Measurements from ENCODE around the gene USP17L11. TPM values are rescaled to one million over a fixed set of nuclear protein-coding genes. Genes with fewer than 3 reads are reported as not detected.
"Not testable (repeated sequence)": the region's sequence is repeated elsewhere in the genome, so short reads cannot be mapped to it uniquely, and the experiment has no call there.

USP17L11 gene
- total and polyA plus RNA-seq, 2 donors (not counting 1 experiment from before 2014, with no cell fraction given), result not detected

- H3K79me2 ChIP-seq (ENCODE audit: control insufficient read depth, insufficient read depth, low read length); H3K27me3 Mint-ChIP-seq; H3K9ac ChIP-seq (ENCODE audit: low read length); H2AFZ ChIP-seq (ENCODE audit: insufficient read depth, low read depth, low read length, poor library complexity, severe bottlenecking); DNase-seq; H3K36me3 ChIP-seq (replicated peaks in 1 of 2; ENCODE audit: control extremely low read depth in 1 of 2, control insufficient read depth in 1 of 2, extremely low read depth in 1 of 2, insufficient read depth in 2 of 2, low read length in 1 of 2); H3K4me3 Mint-ChIP-seq; POLR2A ChIA-PET; H3K4me3 ChIP-seq (ENCODE audit: control extremely low read depth in 1 of 5, extremely low read depth in 1 of 5, insufficient read depth in 1 of 5, low read depth in 2 of 5, low read length in 4 of 5); H3K4me1 ChIP-seq (ENCODE audit: control insufficient read depth in 2 of 2, insufficient read depth in 2 of 2, low read length in 2 of 2); H3K27ac ChIP-seq (ENCODE audit: low read length in 2 of 2); H3K4me1 Mint-ChIP-seq; CTCF ChIA-PET; H3K27ac Mint-ChIP-seq; H3K9me3 Mint-ChIP-seq (ENCODE audit: insufficient read depth); H3K27me3 ChIP-seq (replicated peaks in 1 of 4; ENCODE audit: control extremely low read depth in 1 of 4, control insufficient read depth in 3 of 4, insufficient read depth in 4 of 4, low read length in 3 of 4); intact Hi-C loops (cut with micrococcal nuclease); ATAC-seq (ENCODE audit: low read depth); H4K20me1 ChIP-seq (ENCODE audit: control insufficient read depth, insufficient read depth, low read length, poor library complexity, severe bottlenecking); H3K4me2 ChIP-seq (replicated peaks; ENCODE audit: low read depth, low read length, poor library complexity, severe bottlenecking); H3K9me3 ChIP-seq (ENCODE audit: control extremely low read depth in 1 of 3, control insufficient read depth in 2 of 3, insufficient read depth in 1 of 3, low read length in 2 of 3): not testable (repeated sequence)
- WGBS (ENCODE audit: insufficient coverage), result no CpG with 5 or more reads among the region's 8 CpGs
Measured at GRCh38 chr4:9230249-9230648, 15.0 kb downstream of the USP17L11 start.

GRCh38 chr4:9234085-9234484, 18.9 kb downstream of the USP17L11 start, which contains the start of gene USP17L15:
USP17L15 (plus strand) TSS chr4:9234385; CDS start chr4:9234385, 0 bp downstream.
- H3K27me3 Mint-ChIP-seq; H3K36me3 ChIP-seq (replicated peaks in 1 of 2; ENCODE audit: control extremely low read depth in 1 of 2, control insufficient read depth in 1 of 2, extremely low read depth in 1 of 2, insufficient read depth in 2 of 2, low read length in 1 of 2); H3K9ac ChIP-seq (ENCODE audit: low read length); POLR2A ChIA-PET; intact Hi-C loops (cut with micrococcal nuclease); H3K4me1 Mint-ChIP-seq; H3K4me1 ChIP-seq (ENCODE audit: control insufficient read depth in 2 of 2, insufficient read depth in 2 of 2, low read length in 2 of 2); H3K9me3 ChIP-seq (ENCODE audit: control extremely low read depth in 1 of 3, control insufficient read depth in 2 of 3, insufficient read depth in 1 of 3, low read length in 2 of 3); H3K4me3 ChIP-seq (ENCODE audit: control extremely low read depth in 1 of 5, extremely low read depth in 1 of 5, insufficient read depth in 1 of 5, low read depth in 2 of 5, low read length in 4 of 5); ATAC-seq (ENCODE audit: low read depth); DNase-seq; H3K4me2 ChIP-seq (replicated peaks; ENCODE audit: low read depth, low read length, poor library complexity, severe bottlenecking); H4K20me1 ChIP-seq (ENCODE audit: control insufficient read depth, insufficient read depth, low read length, poor library complexity, severe bottlenecking); H3K9me3 Mint-ChIP-seq (ENCODE audit: insufficient read depth); H3K27ac ChIP-seq (ENCODE audit: low read length in 2 of 2); H3K27ac Mint-ChIP-seq; H3K27me3 ChIP-seq (replicated peaks in 1 of 4; ENCODE audit: control extremely low read depth in 1 of 4, control insufficient read depth in 3 of 4, insufficient read depth in 4 of 4, low read length in 3 of 4); H3K79me2 ChIP-seq (ENCODE audit: control insufficient read depth, insufficient read depth, low read length); H3K4me3 Mint-ChIP-seq; H2AFZ ChIP-seq (ENCODE audit: insufficient read depth, low read depth, low read length, poor library complexity, severe bottlenecking); CTCF ChIA-PET: not testable (repeated sequence)
- no CpG with 5 or more reads among the region's 15 CpGs for whole genome bisulfite sequencing (ENCODE audit: insufficient coverage)

GRCh38 chr4:9238461-9238860, 23.3 kb downstream of the USP17L11 start:
- H3K27ac Mint-ChIP-seq; POLR2A ChIA-PET; H3K4me2 ChIP-seq (replicated peaks; ENCODE audit: low read depth, low read length, poor library complexity, severe bottlenecking); H2AFZ ChIP-seq (ENCODE audit: insufficient read depth, low read depth, low read length, poor library complexity, severe bottlenecking); CTCF ChIA-PET; H3K36me3 ChIP-seq (replicated peaks in 1 of 2; ENCODE audit: control extremely low read depth in 1 of 2, control insufficient read depth in 1 of 2, extremely low read depth in 1 of 2, insufficient read depth in 2 of 2, low read length in 1 of 2); H3K4me1 Mint-ChIP-seq; H3K27me3 ChIP-seq (replicated peaks in 1 of 4; ENCODE audit: control extremely low read depth in 1 of 4, control insufficient read depth in 3 of 4, insufficient read depth in 4 of 4, low read length in 3 of 4); H3K9me3 Mint-ChIP-seq (ENCODE audit: insufficient read depth); H3K79me2 ChIP-seq (ENCODE audit: control insufficient read depth, insufficient read depth, low read length); H3K4me3 Mint-ChIP-seq; H3K4me1 ChIP-seq (ENCODE audit: control insufficient read depth in 2 of 2, insufficient read depth in 2 of 2, low read length in 2 of 2); H3K9me3 ChIP-seq (ENCODE audit: control extremely low read depth in 1 of 3, control insufficient read depth in 2 of 3, insufficient read depth in 1 of 3, low read length in 2 of 3); H3K27ac ChIP-seq (ENCODE audit: low read length in 2 of 2); H3K4me3 ChIP-seq (ENCODE audit: control extremely low read depth in 1 of 5, extremely low read depth in 1 of 5, insufficient read depth in 1 of 5, low read depth in 2 of 5, low read length in 4 of 5); H4K20me1 ChIP-seq (ENCODE audit: control insufficient read depth, insufficient read depth, low read length, poor library complexity, severe bottlenecking); H3K27me3 Mint-ChIP-seq; intact Hi-C loops (cut with micrococcal nuclease); ATAC-seq (ENCODE audit: low read depth); H3K9ac ChIP-seq (ENCODE audit: low read length): not testable (repeated sequence)
- no CpG with 5 or more reads among the region's 12 CpGs for WGBS (ENCODE audit: insufficient coverage)
- DNase-seq, result peak; percentile 0

- H2AFZ ChIP-seq (ENCODE audit: insufficient read depth, low read depth, low read length, poor library complexity, severe bottlenecking); DNase-seq; H3K9me3 Mint-ChIP-seq (ENCODE audit: insufficient read depth); H3K9me3 ChIP-seq (ENCODE audit: control extremely low read depth in 1 of 3, control insufficient read depth in 2 of 3, insufficient read depth in 1 of 3, low read length in 2 of 3); H3K4me1 ChIP-seq (ENCODE audit: control insufficient read depth in 2 of 2, insufficient read depth in 2 of 2, low read length in 2 of 2); H3K27me3 ChIP-seq (replicated peaks in 1 of 4; ENCODE audit: control extremely low read depth in 1 of 4, control insufficient read depth in 3 of 4, insufficient read depth in 4 of 4, low read length in 3 of 4); H3K27ac ChIP-seq (ENCODE audit: low read length in 2 of 2); H4K20me1 ChIP-seq (ENCODE audit: control insufficient read depth, insufficient read depth, low read length, poor library complexity, severe bottlenecking); CTCF ChIA-PET; POLR2A ChIA-PET; H3K36me3 ChIP-seq (replicated peaks in 1 of 2; ENCODE audit: control extremely low read depth in 1 of 2, control insufficient read depth in 1 of 2, extremely low read depth in 1 of 2, insufficient read depth in 2 of 2, low read length in 1 of 2); H3K27me3 Mint-ChIP-seq; H3K4me3 Mint-ChIP-seq; ATAC-seq (ENCODE audit: low read depth); H3K4me3 ChIP-seq (ENCODE audit: control extremely low read depth in 1 of 5, extremely low read depth in 1 of 5, insufficient read depth in 1 of 5, low read depth in 2 of 5, low read length in 4 of 5); H3K4me2 ChIP-seq (replicated peaks; ENCODE audit: low read depth, low read length, poor library complexity, severe bottlenecking); intact Hi-C loops (cut with micrococcal nuclease); H3K9ac ChIP-seq (ENCODE audit: low read length); H3K79me2 ChIP-seq (ENCODE audit: control insufficient read depth, insufficient read depth, low read length); H3K4me1 Mint-ChIP-seq; H3K27ac Mint-ChIP-seq: not testable (repeated sequence)
- WGBS (ENCODE audit: insufficient coverage), result no CpG with 5 or more reads among the region's 14 CpGs
Measured at GRCh38 chr4:9243579-9243978, 28.4 kb downstream of the USP17L11 start, which contains the start of gene USP17L17. USP17L17 (plus strand) TSS chr4:9243879; CDS start chr4:9243879, 0 bp downstream.

Data from B cell (primary cell).